ENCODE data around the gene PPP5C. TPM values are rescaled to one million over a fixed set of nuclear protein-coding genes. Genes with fewer than 3 reads are reported as not detected.
A peak's percentile ranks its signal among the peaks of the same experiment; 100 is the strongest.
"Not testable (repeated sequence)": the region's sequence is repeated elsewhere in the genome, so short reads cannot be mapped to it uniquely, and the experiment has no call there.

PPP5C gene
- total RNA-seq, 4 donors from 2014 or later: 39.9 to 74.7 (median 61.9) TPM

DNA sequence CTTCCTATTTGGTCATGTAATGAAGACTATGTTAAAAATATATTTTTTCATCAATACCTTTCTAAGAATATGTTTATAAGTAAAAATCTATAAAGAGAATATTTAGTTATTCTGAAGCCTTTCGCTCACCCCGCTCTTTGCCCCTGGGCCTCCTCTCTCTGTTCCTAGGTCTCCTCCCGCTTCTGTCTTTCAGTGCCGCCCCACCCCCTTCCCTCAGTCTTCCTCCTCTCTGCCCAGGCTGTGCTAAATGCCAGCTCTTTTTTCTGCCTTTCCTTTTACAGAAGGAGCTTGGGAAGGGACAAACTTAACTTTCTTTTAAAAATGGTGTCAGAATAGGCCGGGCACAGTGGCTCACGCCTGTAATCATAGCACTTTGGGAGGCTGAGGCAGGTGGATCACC lies 27.3 kb upstream of the PPP5C start:
- Histone ChIP-seq H3K27me3 (no peaks in the 10 kb centered on the region), H3K27ac (replicated peaks in 1 of 4) (peak overlapping the region in 1 of 4 donors; percentile 11), H3K9me3 (no peaks in the 10 kb centered on the region), H3K36me3 (peaks cover 89 to 100% (median 94%) of the 10 kb centered on the region in 4 donors), H3K4me1 (peaks cover 0 to 19% (median 12%) of the 10 kb centered on the region in 4 donors), H3K4me3 (no peak overlapping the region)
- no peak for DNase-seq (ENCODE audit: extremely low spot score)
- WGBS: 88% methylated on average over 6 of the region's 6 CpGs
- intact Hi-C loops (cut with DNase I): no loop called here
- no peak for TF ChIP-seq EP300 (IDR thresholded peaks at IDR 0.05)
- TF ChIP-seq POLR2AphosphoS5 (IDR thresholded peaks at IDR 0.05): no peak
- TF ChIP-seq, protein P1, sequence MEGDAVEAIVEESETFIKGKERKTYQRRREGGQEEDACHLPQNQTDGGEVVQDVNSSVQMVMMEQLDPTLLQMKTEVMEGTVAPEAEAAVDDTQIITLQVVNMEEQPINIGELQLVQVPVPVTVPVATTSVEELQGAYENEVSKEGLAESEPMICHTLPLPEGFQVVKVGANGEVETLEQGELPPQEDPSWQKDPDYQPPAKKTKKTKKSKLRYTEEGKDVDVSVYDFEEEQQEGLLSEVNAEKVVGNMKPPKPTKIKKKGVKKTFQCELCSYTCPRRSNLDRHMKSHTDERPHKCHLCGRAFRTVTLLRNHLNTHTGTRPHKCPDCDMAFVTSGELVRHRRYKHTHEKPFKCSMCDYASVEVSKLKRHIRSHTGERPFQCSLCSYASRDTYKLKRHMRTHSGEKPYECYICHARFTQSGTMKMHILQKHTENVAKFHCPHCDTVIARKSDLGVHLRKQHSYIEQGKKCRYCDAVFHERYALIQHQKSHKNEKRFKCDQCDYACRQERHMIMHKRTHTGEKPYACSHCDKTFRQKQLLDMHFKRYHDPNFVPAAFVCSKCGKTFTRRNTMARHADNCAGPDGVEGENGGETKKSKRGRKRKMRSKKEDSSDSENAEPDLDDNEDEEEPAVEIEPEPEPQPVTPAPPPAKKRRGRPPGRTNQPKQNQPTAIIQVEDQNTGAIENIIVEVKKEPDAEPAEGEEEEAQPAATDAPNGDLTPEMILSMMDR (IDR thresholded peaks at IDR 0.05): no peak
- no peak for TF ChIP-seq POLR2A (IDR thresholded peaks at IDR 0.05; ENCODE audit: low read depth)

DNA sequence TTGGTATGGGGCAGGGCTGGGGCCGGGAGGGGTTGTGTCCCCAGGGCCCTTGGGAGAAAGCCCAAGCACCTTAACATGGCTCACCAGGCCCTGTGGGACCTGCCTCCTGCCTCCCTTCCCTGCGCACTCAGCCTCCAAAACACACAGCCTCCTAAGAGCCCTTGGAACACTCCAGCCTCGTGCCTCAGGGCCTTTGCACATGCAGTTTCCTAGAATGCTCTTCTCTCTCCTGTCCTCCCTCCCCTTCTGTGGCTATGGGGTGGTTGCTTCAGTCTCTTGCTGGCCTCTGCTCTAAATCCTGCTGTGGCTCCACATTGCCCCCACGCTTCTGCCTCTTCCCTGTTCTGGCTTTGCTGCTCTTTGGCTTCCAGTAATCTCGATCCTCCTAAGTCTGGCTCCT lies 26.3 kb upstream of the PPP5C start:
- intact Hi-C loops (cut with DNase I): no loop called here
- 89% methylated on average over 5 of the region's 5 CpGs for WGBS

DNA sequence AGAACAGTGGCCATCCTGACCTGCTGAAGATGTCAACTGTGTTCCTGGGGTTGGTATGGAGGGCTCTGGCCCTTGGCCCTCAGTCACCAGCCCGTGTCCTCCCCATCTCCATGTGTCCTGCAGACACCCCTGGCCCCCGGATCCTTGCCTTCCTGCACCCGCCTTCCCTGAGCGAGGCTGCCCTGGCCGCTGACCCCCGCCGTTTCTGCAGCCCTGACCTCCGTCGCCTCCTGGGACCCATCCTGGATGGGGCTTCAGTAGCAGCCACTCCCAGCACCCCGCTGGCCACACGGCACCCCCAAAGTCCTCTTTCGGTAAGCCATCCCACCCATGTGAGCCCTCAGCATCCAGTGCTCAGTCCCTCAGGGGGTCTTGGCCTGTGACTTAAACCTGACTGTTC lies 25.2 kb upstream of the PPP5C start:
- peaks cover 0 to 5% (median 0%) of the 10 kb centered on the region in 4 donors for H3K9me3 ChIP-seq
- peaks cover 0 to 19% (median 12%) of the 10 kb centered on the region in 4 donors for H3K4me1 ChIP-seq
- H3K36me3 ChIP-seq: peaks cover 88 to 100% (median 98%) of the 10 kb centered on the region in 4 donors
- H3K27ac ChIP-seq (replicated peaks in 1 of 4): no peak overlapping the region
- H3K4me3 ChIP-seq: no peak overlapping the region
- WGBS: 92% methylated on average over 12 of the region's 12 CpGs
- intact Hi-C loops (cut with DNase I): no loop called here
- DNase-seq (ENCODE audit: extremely low spot score): no peak
- no peaks in the 10 kb centered on the region for H3K27me3 ChIP-seq
- TF ChIP-seq POLR2AphosphoS5 (IDR thresholded peaks at IDR 0.05) (peak in 1 of 2 donors; percentile 41), POLR2A (IDR thresholded peaks at IDR 0.05; ENCODE audit: low read depth) (no peak), EP300 (IDR thresholded peaks at IDR 0.05) (no peak)
- TF ChIP-seq, protein P1 (IDR thresholded peaks at IDR 0.05): no peak

More for the DNA sequence above, 26.3 kb upstream of the PPP5C start:
- Histone ChIP-seq H3K27ac (replicated peaks in 1 of 4) (peak overlapping the region in 3 of 4 donors; percentile 11 to 35 (median 26)), H3K36me3 (peaks cover 87 to 100% (median 97%) of the 10 kb centered on the region in 4 donors), H3K4me1 (peaks cover 0 to 19% (median 12%) of the 10 kb centered on the region in 4 donors), H3K4me3 (no peak overlapping the region), H3K27me3 (no peaks in the 10 kb centered on the region), H3K9me3 (no peaks in the 10 kb centered on the region)
- DNase-seq (ENCODE audit: extremely low spot score): no peak
- no peak for TF ChIP-seq EP300 (IDR thresholded peaks at IDR 0.05)
- TF ChIP-seq POLR2AphosphoS5 (IDR thresholded peaks at IDR 0.05): peak in 1 of 2 donors; percentile 23
- TF ChIP-seq, protein P1 (IDR thresholded peaks at IDR 0.05): no peak
- no peak for TF ChIP-seq POLR2A (IDR thresholded peaks at IDR 0.05; ENCODE audit: low read depth)

DNA sequence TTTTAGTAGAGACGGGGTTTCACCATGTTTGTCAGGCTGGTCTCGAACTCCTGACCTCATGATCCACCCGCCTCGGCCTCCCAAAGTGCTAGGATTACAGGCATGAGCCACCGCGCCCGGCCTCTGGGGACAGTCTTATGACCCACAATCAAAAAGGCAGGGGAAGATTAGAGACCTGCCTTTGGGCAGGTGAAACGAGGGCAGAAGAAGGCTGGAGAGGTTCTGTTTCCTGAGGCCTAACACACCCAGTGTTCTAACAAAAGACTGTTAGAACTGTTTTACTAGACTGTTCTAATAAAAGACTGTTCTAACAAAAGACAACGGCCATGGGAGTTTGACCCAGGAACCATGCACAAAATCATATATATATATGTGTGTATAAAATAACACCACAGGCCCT lies 23.7 kb upstream of the PPP5C start:
- intact Hi-C loops (cut with DNase I); H3K27me3 ChIP-seq; H3K27ac ChIP-seq (replicated peaks in 1 of 4); H3K9me3 ChIP-seq; DNase-seq (ENCODE audit: extremely low spot score); H3K4me3 ChIP-seq: not testable (repeated sequence)
- Histone ChIP-seq H3K36me3 (peaks cover 89 to 100% (median 99%) of the 10 kb centered on the region in 4 donors), H3K4me1 (peaks cover 0 to 26% (median 14%) of the 10 kb centered on the region in 4 donors)
- 97% methylated on average over 9 of the region's 9 CpGs for WGBS

DNA sequence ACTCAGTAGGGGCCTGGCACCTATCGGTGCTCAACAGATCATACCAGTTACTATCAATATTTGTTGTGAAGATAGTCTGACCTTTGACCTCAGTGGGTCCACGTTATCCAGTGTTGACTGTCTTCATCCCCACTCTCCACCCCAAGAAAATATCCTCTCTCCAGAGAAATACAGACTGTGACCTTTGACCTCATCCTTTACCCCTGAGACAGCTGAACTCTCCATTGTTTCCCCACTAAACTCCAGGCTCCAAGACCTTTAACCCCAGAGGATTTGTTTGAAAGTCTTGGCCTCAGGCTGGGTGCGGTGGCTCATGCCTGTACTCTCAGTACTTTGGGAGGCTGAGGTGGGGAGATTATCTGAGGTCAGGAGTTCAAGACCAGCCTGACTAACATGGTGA lies 22.6 kb upstream of the PPP5C start:
- H3K27ac ChIP-seq (replicated peaks in 1 of 4): no peak overlapping the region

More for the DNA sequence above, 22.6 kb upstream of the PPP5C start:
- Histone ChIP-seq H3K36me3 (peaks cover 92 to 100% (median 100%) of the 10 kb centered on the region in 4 donors), H3K9me3 (peaks cover 0 to 9% (median 0%) of the 10 kb centered on the region in 4 donors), H3K4me1 (peaks cover 0 to 19% (median 10%) of the 10 kb centered on the region in 4 donors), H3K4me3 (no peak overlapping the region), H3K27me3 (no peaks in the 10 kb centered on the region)
- no peak for DNase-seq (ENCODE audit: extremely low spot score)
- WGBS: 74% methylated on average over 3 of the region's 3 CpGs
- intact Hi-C loops (cut with DNase I): no loop called here
- TF ChIP-seq EP300 (IDR thresholded peaks at IDR 0.05): no peak
- no peak for TF ChIP-seq POLR2A (IDR thresholded peaks at IDR 0.05; ENCODE audit: low read depth)
- peak in 1 of 2 donors; percentile 41 for TF ChIP-seq POLR2AphosphoS5 (IDR thresholded peaks at IDR 0.05)
- TF ChIP-seq, protein P1 (IDR thresholded peaks at IDR 0.05): no peak
